ENCODE results near the gene STAB2. TPM values are rescaled to one million over a fixed set of nuclear protein-coding genes. Genes with fewer than 3 reads are reported as not detected.

STAB2 gene
- total RNA-seq, 1 experiment from 2014 or later = not detected

DNA sequence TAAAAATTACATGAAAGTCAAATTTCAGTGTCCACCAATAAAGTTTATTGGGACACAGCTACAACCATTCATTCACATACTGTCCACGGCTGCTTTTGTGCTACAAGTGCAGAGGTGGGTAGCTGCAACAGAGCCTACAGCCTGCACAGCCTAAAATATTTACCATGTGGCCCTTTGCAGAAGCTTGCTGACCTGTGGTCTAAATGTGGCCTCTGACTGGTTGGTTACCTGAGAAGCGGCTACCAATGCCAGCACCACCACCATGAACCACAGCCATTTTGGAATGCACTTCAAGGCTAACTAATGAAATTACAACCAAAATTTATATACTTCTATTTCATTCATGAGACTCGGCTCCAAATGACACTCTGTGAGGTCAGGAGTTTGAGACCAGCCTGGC, 195.3 kb downstream of the STAB2 start:
- H3K27ac ChIP-seq (ENCODE audit: low read depth, low read length) = no peak overlapping the region
- no peaks in the 10 kb centered on the region for H3K79me2 ChIP-seq (ENCODE audit: insufficient read depth, low read length)
- intact Hi-C loops (cut with micrococcal nuclease) = no loop called here
- H3K4me1 ChIP-seq (ENCODE audit: control insufficient read depth in 1 of 2, insufficient read depth in 2 of 2, low read length in 2 of 2) = peaks cover 4 to 9% of the 10 kb centered on the region in 2 experiments; a peak in 2 of 4 replicates
- ChIA-PET RAD21 (ENCODE audit: low non-redundant PET in 1 of 2, low total read pairs in 2 of 2, uncharacterized antibody in 2 of 2, unreplicated experiment in 2 of 2) (no interaction called here), CTCF (no interaction called here), POLR2A (no interaction called here)
- no peak overlapping the region for H3K9ac ChIP-seq (ENCODE audit: low read length)
- no peaks in the 10 kb centered on the region for H3K9me2 ChIP-seq (ENCODE audit: insufficient read depth)
- TF ChIP-seq YY1 (IDR thresholded peaks at IDR 0.05; ENCODE audit: extremely low read depth, insufficient replicate concordance, low read depth, low read length) = no peak
- no peak for TF ChIP-seq RAD21 (IDR thresholded peaks at IDR 0.05; ENCODE audit: low read depth)
- no peak for TF ChIP-seq POLR2A (IDR thresholded peaks at IDR 0.05; ENCODE audit: borderline replicate concordance, extremely low read depth, insufficient read depth, insufficient read length)
- TF ChIP-seq, protein P1, sequence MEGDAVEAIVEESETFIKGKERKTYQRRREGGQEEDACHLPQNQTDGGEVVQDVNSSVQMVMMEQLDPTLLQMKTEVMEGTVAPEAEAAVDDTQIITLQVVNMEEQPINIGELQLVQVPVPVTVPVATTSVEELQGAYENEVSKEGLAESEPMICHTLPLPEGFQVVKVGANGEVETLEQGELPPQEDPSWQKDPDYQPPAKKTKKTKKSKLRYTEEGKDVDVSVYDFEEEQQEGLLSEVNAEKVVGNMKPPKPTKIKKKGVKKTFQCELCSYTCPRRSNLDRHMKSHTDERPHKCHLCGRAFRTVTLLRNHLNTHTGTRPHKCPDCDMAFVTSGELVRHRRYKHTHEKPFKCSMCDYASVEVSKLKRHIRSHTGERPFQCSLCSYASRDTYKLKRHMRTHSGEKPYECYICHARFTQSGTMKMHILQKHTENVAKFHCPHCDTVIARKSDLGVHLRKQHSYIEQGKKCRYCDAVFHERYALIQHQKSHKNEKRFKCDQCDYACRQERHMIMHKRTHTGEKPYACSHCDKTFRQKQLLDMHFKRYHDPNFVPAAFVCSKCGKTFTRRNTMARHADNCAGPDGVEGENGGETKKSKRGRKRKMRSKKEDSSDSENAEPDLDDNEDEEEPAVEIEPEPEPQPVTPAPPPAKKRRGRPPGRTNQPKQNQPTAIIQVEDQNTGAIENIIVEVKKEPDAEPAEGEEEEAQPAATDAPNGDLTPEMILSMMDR (IDR thresholded peaks at IDR 0.05 in 2 of 3, conservative IDR thresholded peaks at IDR 0.05 in 1 of 3; ENCODE audit: borderline replicate concordance in 1 of 3, insufficient read depth in 1 of 3, low read depth in 2 of 3, low read length in 2 of 3) = no peak
- TF ChIP-seq, protein P2, sequence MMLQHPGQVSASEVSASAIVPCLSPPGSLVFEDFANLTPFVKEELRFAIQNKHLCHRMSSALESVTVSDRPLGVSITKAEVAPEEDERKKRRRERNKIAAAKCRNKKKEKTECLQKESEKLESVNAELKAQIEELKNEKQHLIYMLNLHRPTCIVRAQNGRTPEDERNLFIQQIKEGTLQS (IDR thresholded peaks at IDR 0.05) = no peak
- no peak for TF ChIP-seq CEBPB (IDR thresholded peaks at IDR 0.05; ENCODE audit: low read depth)
- TF ChIP-seq FOSL1 (IDR thresholded peaks at IDR 0.05; ENCODE audit: low read depth) = no peak
- TF ChIP-seq EGR1 (IDR thresholded peaks at IDR 0.05; ENCODE audit: low read depth) = no peak
- no peak for TF ChIP-seq SRF (IDR thresholded peaks at IDR 0.05; ENCODE audit: low read depth)
- no peak for TF ChIP-seq CBX3 (IDR thresholded peaks at IDR 0.05; ENCODE audit: low read depth)
- TF ChIP-seq EZH2phosphoT487 (IDR thresholded peaks at IDR 0.05; ENCODE audit: borderline replicate concordance) = no peak
- no peak for TF ChIP-seq POLR2AphosphoS5 (IDR thresholded peaks at IDR 0.05; ENCODE audit: low read depth, low read length)
- TF ChIP-seq JUND (IDR thresholded peaks at IDR 0.05) = no peak
- TF ChIP-seq TCF7L2 (IDR thresholded peaks at IDR 0.05; ENCODE audit: borderline replicate concordance, extremely low read depth, insufficient read depth, insufficient read length) = no peak
- H3K27me3 ChIP-seq (ENCODE audit: insufficient read depth, low read length) = no peaks in the 10 kb centered on the region
- H3K36me3 ChIP-seq (ENCODE audit: control insufficient read depth in 1 of 2, insufficient read depth in 2 of 2, low read length in 2 of 2) = peaks cover 12 to 54% of the 10 kb centered on the region in 2 experiments
- no TSS peak for BruUV-seq (replicated peaks)
- no peak overlapping the region for H3K4me2 ChIP-seq (ENCODE audit: low read length)
- DNase-seq (ENCODE audit: low read depth, low spot score) = no peak
- no peak for ATAC-seq
- H3K9me3 ChIP-seq (ENCODE audit: control insufficient read depth in 1 of 2, insufficient read depth in 1 of 2, low read depth in 1 of 2, low read length in 2 of 2) = no peaks in the 10 kb centered on the region
- no peak overlapping the region for H3K4me3 ChIP-seq (replicated peaks in 1 of 2; ENCODE audit: low read depth in 1 of 2, low read length in 2 of 2)
- H4K20me1 ChIP-seq (ENCODE audit: insufficient read depth) = no peaks in the 10 kb centered on the region; the same call in 1 of the 2 replicates
- H2AFZ ChIP-seq (ENCODE audit: low read depth, low read length, poor library complexity, severe bottlenecking) = no peak overlapping the region
